PC-9 (cell line): ENCODE measurements around the gene ZNF492. TPM values are rescaled to one million over a fixed set of nuclear protein-coding genes. Genes with fewer than 3 reads are reported as not detected.
"Not testable (repeated sequence)": the region's sequence is repeated elsewhere in the genome, so short reads cannot be mapped to it uniquely, and the experiment has no call there.

Experiments used
- BruUV-seq: library from RNA; stranded (reverse); fragments of 400-500 nt; replicated peaks from 2 replicates; lab custom pipeline; 2021; lab: Mats Ljungman, UMichigan
- CTCF ChIA-PET: fragments of 300-600 bp; sonication (Branson Sonifier 250); formaldehyde crosslinking; loops from one replicate; lab custom pipeline; 2022; ENCODE audit warnings: antibody characterized with exemption; lab: Charles Lee
- POLR2A ChIA-PET: fragments of 300-600 bp; sonication (Branson Sonifier 250); formaldehyde crosslinking; loops from one replicate; lab custom pipeline; 2022; ENCODE audit warnings: antibody characterized with exemption; ENCODE audit not compliant: unreplicated experiment; lab: Charles Lee
- DNase-seq, 2 experiments: peaks; one replicate each; pipeline versions ENCODE4 v3.0.0 to v3.0.0-alpha.2; 2015 to 2022; ENCODE audit warnings: mixed read lengths in 1 of 2
- H2AFZ ChIP-seq: fragments of 200-600 bp; sonication (generic); 2 replicates; pipeline ENCODE4 v1.8.1; 2017; ENCODE audit warnings: antibody characterized with exemption
- H3F3A ChIP-seq: fragments of 200-600 bp; sonication (generic); 2 replicates; pipeline ENCODE4 v1.8.1; 2017; ENCODE audit warnings: antibody characterized with exemption, mild to moderate bottlenecking, low read depth; ENCODE audit not compliant: insufficient read depth
- H3K27ac ChIP-seq: fragments of 200-600 bp; sonication (generic); 2 replicates; pipeline ENCODE4 v1.6.1; 2016; ENCODE audit warnings: mixed run types
- H3K27me3 ChIP-seq: fragments of 200-600 bp; sonication (generic); 2 replicates; pipeline ENCODE4 v1.6.1; 2016; ENCODE audit warnings: low read depth, mixed run types; ENCODE audit not compliant: insufficient read depth
- H3K36me3 ChIP-seq: fragments of 200-600 bp; sonication (generic); 2 replicates; pipeline ENCODE4 v1.6.1; 2016; ENCODE audit warnings: low read depth, mixed run types
- H3K4me1 ChIP-seq: fragments of 200-600 bp; sonication (generic); replicated peaks from 2 replicates; pipeline ENCODE4 v1.6.1; 2016; ENCODE audit warnings: mixed run types; ENCODE audit not compliant: insufficient read depth
- H3K4me2 ChIP-seq: fragments of 200-600 bp; sonication (generic); 2 replicates; pipeline ENCODE4 v1.6.1; 2017; ENCODE audit warnings: mixed run types
- H3K4me3 ChIP-seq: fragments of 200-600 bp; sonication (generic); 2 replicates; pipeline ENCODE4 v1.6.1; 2016; ENCODE audit warnings: mixed run types
- H3K79me2 ChIP-seq: fragments of 200-600 bp; sonication (generic); 2 replicates; pipeline ENCODE4 v1.6.1; 2017; ENCODE audit warnings: low read depth, mixed run types
- H3K9me2 ChIP-seq: fragments of 200-600 bp; sonication (generic); 2 replicates; pipeline ENCODE4 v1.8.1; 2017; ENCODE audit warnings: mild to moderate bottlenecking; ENCODE audit not compliant: insufficient read depth
- H3K9me3 ChIP-seq: fragments of 200-600 bp; sonication (generic); 2 replicates; pipeline ENCODE4 v1.8.1; 2016; ENCODE audit warnings: low read depth; ENCODE audit not compliant: insufficient read depth
- H4K20me1 ChIP-seq: fragments of 200-600 bp; sonication (generic); 2 replicates; pipeline ENCODE4 v1.8.1; 2017; ENCODE audit not compliant: insufficient read depth
- EZH2 ChIP-seq: fragments of 200-600 bp; sonication (generic); IDR thresholded peaks from 2 replicates; pipeline ENCODE4 v1.8.0; 2017; ENCODE audit warnings: antibody characterized with exemption, low read depth
- intact Hi-C: fragments of 100-400 bp; cut with micrococcal nuclease; formaldehyde crosslinking; loops from one replicate; pipeline ENCODE4 v1.10.0; 2022; ENCODE audit not compliant: unreplicated experiment
- total RNA-seq: library from RNA; stranded (reverse); gene quantifications from 2 replicates; pipeline ENCODE4 v1.2.3, GENCODE V29; 2021
- TF ChIP-seq, protein P1 (sequence below): fragments of 200-600 bp; sonication (generic); conservative IDR thresholded peaks from 2 replicates; pipeline ENCODE4 v1.6.1; 2017; ENCODE audit warnings: mixed run types, antibody characterized with exemption, mild to moderate bottlenecking, moderate library complexity

The ZNF492 gene
- total RNA-seq, 1 experiment from 2014 or later, result not detected

DNA sequence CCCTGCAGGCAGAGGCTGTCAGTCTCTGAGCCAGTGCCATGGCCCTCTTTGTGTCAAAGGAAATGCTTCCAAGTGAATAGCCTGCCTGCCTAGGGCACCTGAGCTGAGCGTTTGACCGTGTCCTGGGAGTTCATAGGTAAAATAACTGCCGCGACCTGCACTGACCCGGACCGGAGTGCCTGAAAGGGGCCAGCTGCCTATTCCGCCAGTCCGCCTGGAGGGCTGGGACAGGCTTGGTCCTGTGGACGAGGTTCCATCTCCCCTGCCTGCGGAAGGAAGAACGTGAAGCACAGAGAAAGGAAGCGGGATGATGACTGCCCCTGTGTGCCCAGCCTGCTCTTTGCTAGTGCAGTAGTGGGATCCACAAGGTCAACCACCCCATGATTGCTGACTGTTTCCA lies 17.5 kb upstream of the ZNF492 start:
- H3K4me2 ChIP-seq, result no peak overlapping the region
- H3K27me3 ChIP-seq, result no peaks in the 10 kb centered on the region
- H3K36me3 ChIP-seq, result no peaks in the 10 kb centered on the region
- no peak overlapping the region for H3K27ac ChIP-seq
- ChIA-PET POLR2A (no interaction called here), CTCF (no interaction called here)
- H3K4me1 ChIP-seq, result no peaks in the 10 kb centered on the region
- no peaks in the 10 kb centered on the region for H3K9me2 ChIP-seq
- H3K9me3 ChIP-seq, result no peaks in the 10 kb centered on the region
- no peak overlapping the region for H2AFZ ChIP-seq
- no peaks in the 10 kb centered on the region for H4K20me1 ChIP-seq
- H3K4me3 ChIP-seq, result no peak overlapping the region
- DNase-seq, result no peak
- no peaks in the 10 kb centered on the region for H3K79me2 ChIP-seq
- intact Hi-C loops, result no loop called here
- H3F3A ChIP-seq, result no peaks in the 10 kb centered on the region
- TF ChIP-seq EZH2, result no peak
- TF ChIP-seq, protein P1, sequence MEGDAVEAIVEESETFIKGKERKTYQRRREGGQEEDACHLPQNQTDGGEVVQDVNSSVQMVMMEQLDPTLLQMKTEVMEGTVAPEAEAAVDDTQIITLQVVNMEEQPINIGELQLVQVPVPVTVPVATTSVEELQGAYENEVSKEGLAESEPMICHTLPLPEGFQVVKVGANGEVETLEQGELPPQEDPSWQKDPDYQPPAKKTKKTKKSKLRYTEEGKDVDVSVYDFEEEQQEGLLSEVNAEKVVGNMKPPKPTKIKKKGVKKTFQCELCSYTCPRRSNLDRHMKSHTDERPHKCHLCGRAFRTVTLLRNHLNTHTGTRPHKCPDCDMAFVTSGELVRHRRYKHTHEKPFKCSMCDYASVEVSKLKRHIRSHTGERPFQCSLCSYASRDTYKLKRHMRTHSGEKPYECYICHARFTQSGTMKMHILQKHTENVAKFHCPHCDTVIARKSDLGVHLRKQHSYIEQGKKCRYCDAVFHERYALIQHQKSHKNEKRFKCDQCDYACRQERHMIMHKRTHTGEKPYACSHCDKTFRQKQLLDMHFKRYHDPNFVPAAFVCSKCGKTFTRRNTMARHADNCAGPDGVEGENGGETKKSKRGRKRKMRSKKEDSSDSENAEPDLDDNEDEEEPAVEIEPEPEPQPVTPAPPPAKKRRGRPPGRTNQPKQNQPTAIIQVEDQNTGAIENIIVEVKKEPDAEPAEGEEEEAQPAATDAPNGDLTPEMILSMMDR, result no peak
- no TSS peak for BruUV-seq

DNA sequence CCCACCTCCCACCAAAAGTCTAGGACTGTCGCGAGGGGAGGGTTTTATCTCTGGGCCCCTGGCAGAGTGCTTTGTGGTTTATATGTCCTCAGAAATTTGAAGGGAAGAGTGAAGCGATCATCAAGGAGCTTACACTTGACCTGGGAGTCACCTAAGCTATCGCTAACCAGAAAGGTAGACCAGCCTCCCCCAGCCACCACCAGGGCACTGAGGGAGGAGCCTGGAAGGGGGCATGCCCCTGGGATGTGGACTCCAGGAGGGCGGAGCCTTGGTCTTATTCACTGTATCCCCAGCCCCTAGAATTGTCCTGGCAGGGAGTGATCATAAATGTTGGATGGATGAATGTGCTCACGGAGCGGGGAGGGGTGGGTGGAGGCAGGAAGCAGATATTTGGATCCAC lies 16.9 kb upstream of the ZNF492 start:
- CTCF ChIA-PET, H2AFZ ChIP-seq: not testable (repeated sequence)

DNA sequence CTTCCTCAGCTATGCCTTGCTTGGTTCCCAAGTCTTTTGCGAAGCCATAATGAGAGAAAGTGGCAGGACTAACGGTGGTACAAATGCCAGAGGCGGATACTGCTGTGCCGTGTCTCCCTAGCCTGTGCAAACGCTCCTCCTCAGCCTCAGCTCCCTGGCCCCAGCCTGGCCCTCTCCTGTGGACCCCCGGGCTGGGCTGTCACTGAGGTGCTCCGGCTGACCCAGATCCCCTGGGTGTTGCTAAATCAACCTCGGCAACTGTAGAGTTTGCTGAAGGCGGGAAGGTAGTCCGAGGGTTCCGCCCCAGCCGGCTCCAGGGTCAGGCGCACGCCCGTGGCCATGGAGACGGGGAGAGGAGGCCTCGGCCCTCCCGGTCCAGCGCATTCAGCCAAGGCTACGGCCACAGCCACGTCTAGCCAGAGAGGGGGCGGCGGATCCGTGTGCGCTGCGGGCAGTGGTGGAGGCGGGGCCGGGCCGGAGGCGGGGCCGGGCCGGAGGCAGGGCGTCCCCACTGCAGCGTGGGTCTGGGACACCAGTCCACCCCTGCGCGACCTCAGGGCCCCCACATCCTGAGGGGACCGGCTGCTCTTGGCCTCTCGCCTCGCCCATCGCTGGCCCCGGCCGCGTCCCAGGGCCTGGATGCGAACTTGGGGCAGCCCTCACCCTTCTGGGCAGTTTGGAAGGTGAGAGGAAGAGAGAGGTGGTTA lies 16.4 kb upstream of the ZNF492 start:
- Histone ChIP-seq H3K27ac (no peak overlapping the region), H3K4me1 (no peaks in the 10 kb centered on the region), H3F3A (no peaks in the 10 kb centered on the region), H3K4me2 (no peak overlapping the region), H3K9me3 (no peaks in the 10 kb centered on the region), H3K9me2 (no peaks in the 10 kb centered on the region), H2AFZ (no peak overlapping the region), H3K36me3 (no peaks in the 10 kb centered on the region), H3K4me3 (no peak overlapping the region), H3K79me2 (no peaks in the 10 kb centered on the region), H4K20me1 (no peaks in the 10 kb centered on the region), H3K27me3 (no peaks in the 10 kb centered on the region)
- ChIA-PET CTCF (no interaction called here), POLR2A (no interaction called here)
- TF ChIP-seq, protein P1, result no peak
- intact Hi-C loops, result no loop called here
- BruUV-seq, result no TSS peak
- no peak for DNase-seq

More for the DNA sequence above, 16.9 kb upstream of the ZNF492 start:
- H3K79me2 ChIP-seq, H3K27me3 ChIP-seq, H3K36me3 ChIP-seq, DNase-seq, BruUV-seq, H4K20me1 ChIP-seq, H3K9me3 ChIP-seq, H3K4me3 ChIP-seq, H3K4me1 ChIP-seq, POLR2A ChIA-PET, H3F3A ChIP-seq, H3K27ac ChIP-seq, intact Hi-C loops, H3K9me2 ChIP-seq, H3K4me2 ChIP-seq: not testable (repeated sequence)

DNA sequence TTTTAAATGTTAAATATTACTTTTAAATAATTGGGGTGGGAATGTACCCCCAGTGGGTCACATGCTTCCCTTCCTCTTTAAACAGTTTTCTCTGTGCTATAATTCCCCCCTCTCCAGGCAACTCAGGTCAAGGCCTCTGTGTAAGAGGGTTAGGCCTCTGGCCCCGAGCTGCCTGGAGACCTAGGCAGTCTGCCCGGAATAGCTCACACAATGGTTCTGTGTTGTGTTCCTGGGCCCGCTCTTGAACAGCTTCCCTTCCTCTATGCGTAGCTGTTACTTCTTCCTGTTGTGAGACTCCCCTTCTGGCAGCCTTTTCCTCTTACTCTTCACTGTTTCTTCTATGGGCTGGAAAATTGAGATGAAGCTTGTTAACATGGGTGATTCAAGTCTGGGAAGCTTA lies 14.8 kb upstream of the ZNF492 start:
- TF ChIP-seq, protein P1, result no peak
- TF ChIP-seq EZH2, result no peak
- no peaks in the 10 kb centered on the region for H3K4me1 ChIP-seq
- ChIA-PET CTCF (no interaction called here), POLR2A (no interaction called here)
- H3K79me2 ChIP-seq, result no peaks in the 10 kb centered on the region
- no peak for DNase-seq
- no TSS peak for BruUV-seq
- H3K36me3 ChIP-seq, result no peaks in the 10 kb centered on the region
- intact Hi-C loops, result no loop called here
- H3K27me3 ChIP-seq, result no peaks in the 10 kb centered on the region
- H3K4me2 ChIP-seq, result no peak overlapping the region
- no peak overlapping the region for H3K27ac ChIP-seq
- H2AFZ ChIP-seq, result no peak overlapping the region
- no peaks in the 10 kb centered on the region for H4K20me1 ChIP-seq
- H3K9me2 ChIP-seq, result no peaks in the 10 kb centered on the region
- no peaks in the 10 kb centered on the region for H3K9me3 ChIP-seq
- no peak overlapping the region for H3K4me3 ChIP-seq
- H3F3A ChIP-seq, result no peaks in the 10 kb centered on the region
